DOHH2 (cell line): ENCODE results near the gene GASK1A.

Experiments used
- CTCF ChIP-seq: fragments of 200-600 bp; sonication (generic); IDR thresholded peaks from one replicate; pipeline ENCODE4 v1.5.1; 2014; ENCODE audit warnings: antibody characterized with exemption, mild to moderate bottlenecking, low read depth, low read length; ENCODE audit not compliant: poor library complexity, severe bottlenecking
- EZH2phosphoT487 ChIP-seq: fragments of 200-600 bp; sonication (generic); IDR thresholded peaks from 2 replicates; pipeline ENCODE4 v1.6.1; 2017; ENCODE audit warnings: borderline replicate concordance, mild to moderate bottlenecking, antibody characterized with exemption, low read length, moderate library complexity, mixed read lengths

GRCh38 chr3:43091481-43091880, 112.4 kb downstream of the GASK1A start:
- TF ChIP-seq CTCF (no peak), EZH2phosphoT487 (no peak)
